GM18498 (cell line): Measurements from ENCODE around the gene SQSTM1.
"Not testable (repeated sequence)": the region's sequence is repeated elsewhere in the genome, so short reads cannot be mapped to it uniquely, and the experiment has no call there.

Experiments used
- ATAC-seq: cut with Tn5 transposase; IDR thresholded peaks from one replicate; pipeline ENCODE4 v1.9.1; 2021; ENCODE audit warnings: mild to moderate bottlenecking, moderate library complexity; ENCODE audit not compliant: unreplicated experiment

Gene SQSTM1

GRCh38 chr5:179841621-179842020 is 20.9 kb downstream of the SQSTM1 start:
- no peak for ATAC-seq

DNA sequence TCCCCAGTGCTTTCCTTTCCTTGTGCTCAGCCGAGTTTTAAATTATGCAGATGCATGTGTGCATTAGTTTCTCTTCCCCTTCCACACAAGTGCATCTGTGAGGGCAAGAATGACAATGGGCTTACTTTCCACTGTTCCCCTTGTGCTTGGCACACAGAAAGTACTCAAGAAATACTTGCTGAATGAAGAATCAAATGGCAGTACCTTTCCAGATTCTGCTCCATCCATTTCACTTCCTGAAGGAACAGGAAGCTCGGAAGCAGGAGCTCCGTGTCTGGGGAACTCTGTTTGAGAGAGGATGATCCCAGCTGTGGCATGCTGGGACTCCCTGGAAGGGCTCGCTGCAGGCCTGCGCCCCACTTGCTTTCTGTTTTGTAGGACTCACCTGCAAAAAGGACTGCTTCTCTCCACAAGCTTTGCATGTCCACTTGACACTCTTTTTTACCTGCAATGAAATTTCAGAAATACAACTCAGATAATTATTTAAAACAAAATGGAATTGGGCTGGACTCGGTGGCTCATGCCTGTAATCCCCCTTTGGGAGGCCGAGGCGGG is 32.4 kb downstream of the SQSTM1 start:
- peak; percentile 88 for ATAC-seq

- ATAC-seq, result no peak
Observed at GRCh38 chr5:179854356-179854755, 33.7 kb downstream of the SQSTM1 start.

GRCh38 chr5:179858241-179858585 is 37.5 kb downstream of the SQSTM1 start:
- ATAC-seq, result peak; percentile 49

GRCh38 chr5:179858586-179859427 is 38.1 kb downstream of the SQSTM1 start, which contains the start of gene MRNIP:
Gene MRNIP, minus strand, starts transcription at chr5:179858817. Its CDS starts 21 bp downstream, at chr5:179858796.
- peak; percentile 92 for ATAC-seq

GRCh38 chr5:179860301-179860700 is 39.6 kb downstream of the SQSTM1 start:
- ATAC-seq, result no peak

GRCh38 chr5:179862296-179862695 is 41.6 kb downstream of the SQSTM1 start:
- no peak for ATAC-seq

- no peak for ATAC-seq
Observed at GRCh38 chr5:179862891-179863290, 42.2 kb downstream of the SQSTM1 start.

GRCh38 chr5:179863449-179864085 is 42.9 kb downstream of the SQSTM1 start:
- no peak for ATAC-seq

GRCh38 chr5:179864686-179865085 is 44.0 kb downstream of the SQSTM1 start:
- no peak for ATAC-seq

- ATAC-seq, result no peak
Observed at GRCh38 chr5:179865491-179866240, 45.0 kb downstream of the SQSTM1 start.

DNA sequence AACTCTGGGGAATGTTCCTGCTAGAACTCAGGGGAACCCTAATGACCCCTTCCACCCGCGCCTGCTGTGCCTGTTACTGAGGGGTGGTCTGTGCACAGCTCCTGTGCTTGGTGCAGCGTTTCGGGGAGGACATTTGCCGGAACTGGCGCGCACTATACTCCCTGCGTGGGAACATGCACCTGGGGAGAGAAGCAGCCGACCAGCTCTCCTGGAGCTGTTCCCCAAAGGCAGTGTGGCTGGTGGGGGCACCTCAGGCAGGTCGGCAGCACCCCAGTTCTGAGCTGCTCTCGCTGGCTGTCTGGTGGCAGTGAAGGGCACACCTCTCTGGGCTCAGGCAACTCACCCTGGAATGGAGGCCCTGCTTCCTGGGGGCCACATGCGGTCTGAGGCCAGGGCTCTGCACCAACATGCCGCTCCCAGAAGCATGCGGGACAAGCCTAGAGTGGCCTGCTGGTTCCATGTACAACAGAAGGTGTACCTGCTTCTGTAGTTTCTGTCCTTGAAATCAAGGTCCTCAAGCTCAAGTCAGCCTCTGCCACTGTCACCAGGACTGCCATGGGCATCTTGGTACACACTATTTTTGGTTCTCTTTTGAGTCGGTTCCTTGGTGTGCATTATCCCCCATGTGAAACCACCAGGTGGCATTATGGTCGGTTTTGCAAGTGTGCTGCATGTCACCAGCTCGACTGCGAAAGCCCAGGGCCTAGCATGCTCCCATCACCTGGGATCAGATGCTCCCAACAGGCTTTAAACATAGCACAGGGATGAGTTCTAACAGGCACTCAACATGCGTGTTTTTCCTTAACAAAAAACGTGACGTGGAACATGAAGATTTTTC is 45.8 kb downstream of the SQSTM1 start:
- no peak for ATAC-seq

DNA sequence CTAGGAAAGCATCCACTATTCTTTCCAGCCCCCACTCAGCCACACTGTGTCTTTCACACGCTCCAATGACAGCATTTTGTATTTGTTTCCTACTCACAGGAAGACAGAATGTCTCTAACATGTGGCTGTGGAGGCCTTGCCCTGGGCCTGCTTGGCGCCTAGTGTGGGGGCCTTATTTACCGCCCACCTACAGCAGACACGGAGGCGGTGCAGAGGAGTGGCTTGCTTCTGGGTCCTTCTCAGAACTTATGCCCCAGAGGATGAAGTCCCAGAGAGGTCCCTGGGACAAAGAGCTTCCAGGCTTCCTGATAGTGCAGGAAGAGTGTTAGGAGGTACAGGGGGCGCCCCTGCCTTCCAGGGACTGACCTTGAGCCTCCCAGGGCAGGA is 46.4 kb downstream of the SQSTM1 start:
- no peak for ATAC-seq

DNA sequence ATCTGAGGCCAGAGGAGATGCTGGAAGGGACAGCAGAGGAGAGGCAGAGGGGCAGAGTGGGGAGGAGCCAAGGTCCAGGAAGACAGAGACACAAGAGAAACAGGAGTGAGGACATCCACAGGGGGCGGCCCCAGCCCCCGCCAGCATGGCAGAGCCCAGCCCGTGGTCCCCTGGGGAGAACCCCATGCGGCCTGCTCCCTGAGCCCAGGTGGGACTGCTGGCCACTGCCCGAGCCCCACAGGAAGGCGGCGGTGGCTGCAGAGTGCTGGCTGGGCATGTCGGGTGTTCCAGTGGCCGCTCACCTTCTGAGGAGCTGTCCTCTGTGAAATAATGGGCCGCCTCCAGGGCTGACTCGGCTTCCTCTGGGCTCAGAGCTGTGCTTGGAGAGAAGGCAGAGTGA is 46.8 kb downstream of the SQSTM1 start:
- no peak for ATAC-seq

GRCh38 chr5:179868541-179868940 is 47.8 kb downstream of the SQSTM1 start:
- ATAC-seq, result no peak

DNA sequence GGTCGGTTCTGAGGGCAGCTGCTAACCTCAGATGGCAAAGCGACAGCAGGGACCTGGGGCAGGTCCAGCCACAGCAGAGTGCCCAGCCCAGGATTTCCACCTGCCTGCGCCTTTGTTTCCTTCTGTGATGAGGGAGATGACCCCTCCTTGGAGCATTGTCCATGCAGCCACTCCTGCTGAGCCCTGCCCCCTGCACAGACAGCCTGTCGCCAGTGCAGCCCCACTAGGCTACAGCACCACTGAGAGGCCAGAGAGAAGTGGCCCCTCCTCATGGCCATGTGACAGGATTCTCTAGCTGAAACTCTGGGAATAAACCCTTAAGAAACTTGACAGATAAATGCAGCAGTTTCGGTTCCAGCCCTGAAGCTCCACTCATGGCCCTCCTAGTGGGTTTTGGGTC is 48.4 kb downstream of the SQSTM1 start:
- ATAC-seq, result no peak

DNA sequence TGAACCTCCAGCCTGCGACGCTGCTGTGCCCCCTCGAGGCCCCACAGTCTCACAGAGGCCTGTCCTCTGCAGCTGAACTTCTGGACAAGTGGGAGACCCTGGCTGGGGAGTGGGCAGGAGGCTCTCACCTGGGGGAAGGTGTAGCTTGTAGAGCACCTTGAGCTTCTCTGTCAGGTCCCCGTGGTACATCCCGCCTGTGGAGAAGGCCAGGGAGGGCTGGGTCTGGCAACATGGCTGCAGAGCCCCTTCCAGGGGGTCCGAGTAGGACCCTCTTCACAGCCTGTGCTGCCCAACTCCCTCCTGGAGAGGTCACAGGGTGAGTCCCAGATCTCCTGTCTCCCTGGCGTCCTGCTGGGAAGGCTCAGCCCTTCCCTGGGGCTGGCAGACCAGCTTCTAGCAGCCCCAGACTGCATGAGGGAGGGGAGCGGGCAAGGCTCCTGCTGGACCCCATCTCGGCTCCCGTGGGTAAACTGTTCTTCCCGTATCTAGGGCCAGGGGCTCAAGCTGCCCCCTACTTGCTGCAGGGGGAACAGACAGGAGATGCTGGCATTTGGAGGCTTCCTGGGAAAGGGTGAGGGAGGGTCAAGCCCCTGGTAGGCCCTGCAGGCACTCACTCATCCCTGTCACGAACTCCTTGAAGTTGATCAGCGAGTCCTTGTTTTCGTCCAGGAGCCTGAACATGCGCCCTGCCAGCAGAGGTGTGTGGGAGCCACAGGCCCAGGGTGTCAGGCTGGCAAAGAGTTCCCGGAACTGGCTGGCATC is 49.1 kb downstream of the SQSTM1 start:
- no peak for ATAC-seq

DNA sequence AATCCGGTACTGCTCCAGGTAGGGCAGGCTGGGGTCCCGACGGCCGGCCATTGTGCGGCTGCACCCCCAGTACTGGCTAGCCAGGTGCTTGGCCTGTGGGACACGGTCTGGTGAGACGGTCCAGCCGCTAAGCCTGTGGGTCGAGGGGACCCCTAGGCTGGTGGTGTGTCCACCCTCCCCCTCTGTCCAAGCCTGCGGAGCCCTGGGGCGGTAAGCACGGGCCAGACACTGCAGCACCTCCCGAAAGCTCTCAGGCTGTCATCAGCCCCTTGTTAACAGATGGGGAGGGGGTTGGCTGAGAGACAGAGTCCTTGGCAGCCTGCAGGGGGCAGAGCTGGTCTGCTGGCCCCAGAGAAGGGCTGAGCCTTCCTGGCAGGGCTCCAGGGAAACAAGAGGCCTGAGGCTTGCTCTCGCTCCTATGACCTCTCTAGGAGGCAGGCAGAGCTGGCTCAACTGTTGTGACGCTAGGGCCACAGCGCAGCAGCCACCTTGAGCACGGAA is 49.7 kb downstream of the SQSTM1 start:
- no peak for ATAC-seq

DNA sequence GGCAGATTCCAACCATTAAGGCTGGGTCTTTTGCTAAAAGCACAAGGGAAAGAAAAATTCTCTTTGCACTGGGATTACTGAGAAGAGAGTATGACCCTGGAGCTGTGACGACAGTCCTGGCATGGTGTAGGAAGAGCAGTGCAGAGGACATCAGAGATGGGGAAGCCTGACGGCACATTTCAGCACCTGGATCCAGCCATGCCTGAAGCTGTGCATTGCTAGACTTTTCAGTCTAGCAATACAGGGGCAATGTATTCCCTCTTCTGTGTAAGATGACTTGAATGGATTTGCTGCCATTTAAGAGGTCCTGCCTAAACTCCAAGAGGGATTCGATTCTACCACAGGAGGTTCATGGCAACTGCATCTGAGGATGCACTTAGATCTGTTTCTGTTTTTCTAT is 50.2 kb downstream of the SQSTM1 start:
- no peak for ATAC-seq

DNA sequence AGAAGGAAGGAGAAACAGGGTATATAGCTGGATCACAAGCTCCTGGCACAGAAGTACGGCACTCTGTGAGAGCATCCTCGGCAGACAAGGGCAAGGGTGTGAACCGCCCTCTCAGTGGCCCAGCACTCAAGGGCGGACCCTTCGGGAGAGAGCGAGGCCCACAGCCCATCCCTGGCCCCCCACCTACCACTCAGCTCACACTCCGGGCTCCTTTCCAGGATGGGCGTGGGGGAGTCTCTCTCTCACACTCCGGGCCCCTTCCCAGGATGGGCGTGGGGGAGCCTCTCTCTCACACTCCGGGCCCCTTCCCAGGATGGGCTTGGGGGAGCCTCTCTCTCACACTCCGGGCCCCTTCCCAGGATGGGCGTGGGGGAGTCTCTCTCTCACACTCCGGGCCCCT is 50.8 kb downstream of the SQSTM1 start:
- not testable (repeated sequence) for ATAC-seq
